Gastroesophageal sphincter (tissue), 4 donors: Measurements from ENCODE around the gene RFX6. TPM values are rescaled to one million over a fixed set of nuclear protein-coding genes. Genes with fewer than 3 reads are reported as not detected.

Experiments used
- ATAC-seq: fragments of 150-250 bp; one replicate; pipeline ENCODE4 v1.9.1; 2016; ENCODE audit warnings: mild to moderate bottlenecking, moderate library complexity
- H3K27ac ChIP-seq, 4 donors: fragments of 200-600 bp; sonication (generic) in 3 of 4; 1 replicate in 3 of 4; 2 replicates in 1 of 4; pipeline ENCODE4 v1.5.1; 2016 to 2019
- H3K27me3 ChIP-seq: fragments of 200-600 bp; sonication (generic); one replicate; pipeline ENCODE4 v1.5.1; 2019
- H3K36me3 ChIP-seq, 2 donors: fragments of 200-600 bp; sonication (generic); one replicate each; pipeline ENCODE4 v1.5.1; 2019; ENCODE audit warnings: control low read depth in 1 of 2
- H3K4me1 ChIP-seq, 3 donors: fragments of 200-600 bp; sonication (generic); 1 replicate in 2 of 3; 2 replicates in 1 of 3; pipeline ENCODE4 v1.5.1; 2016 to 2019; ENCODE audit warnings: control low read depth in 2 of 3
- H3K4me3 ChIP-seq, 2 donors: fragments of 200-600 bp; sonication (generic); one replicate each; pipeline ENCODE4 v1.5.1; 2019; ENCODE audit warnings: mild to moderate bottlenecking in 1 of 2, moderate library complexity in 1 of 2
- H3K9me3 ChIP-seq, 3 donors: fragments of 200-600 bp; sonication (generic); one replicate each; pipeline ENCODE4 v1.5.1; 2017 to 2019; ENCODE audit warnings: control low read depth in 2 of 3
- CTCF ChIP-seq, 4 experiments: fragments of 200-600 bp in 2 of 4; fragments of 450-650 bp in 2 of 4; sonication (generic) in 1 of 4; IDR thresholded peaks; one replicate each; pipeline ENCODE4 v1.5.1; 2017 to 2019; ENCODE audit warnings: antibody characterized with exemption in 4 of 4, mild to moderate bottlenecking in 2 of 4, moderate library complexity in 2 of 4
- EP300 ChIP-seq: sonication (generic); formaldehyde crosslinking; IDR thresholded peaks from one replicate; pipeline ENCODE4 v1.6.1; 2017; ENCODE audit warnings: antibody characterized with exemption, mild to moderate bottlenecking
- POLR2A ChIP-seq, 2 donors: fragments of 450-650 bp; IDR thresholded peaks; one replicate each; pipeline ENCODE4 v1.6.1; 2017; ENCODE audit warnings: antibody characterized with exemption in 2 of 2, mild to moderate bottlenecking in 2 of 2, moderate library complexity in 1 of 2
- POLR2AphosphoS5 ChIP-seq: sonication (generic); formaldehyde crosslinking; IDR thresholded peaks from one replicate; pipeline ENCODE4 v1.6.1; 2017; ENCODE audit warnings: antibody characterized with exemption
- WGBS, 2 donors: methylation state at CpG; one replicate each; pipeline ENCODE4 v1.1.5; 2018; ENCODE audit warnings: low coverage in 1 of 2; 5-methylcytosine and 5-hydroxymethylcytosine counted together
- total RNA-seq, 4 donors: library from RNA; depleted of rRNA; stranded (reverse); fragments of >200 nt; gene quantifications; one replicate each; pipeline ENCODE4 v1.1.0, GENCODE V29; 2016

The RFX6 gene
- total RNA-seq, 4 donors from 2014 or later, result not detected

- WGBS, 2 donors, result 5 to 11% methylated on average over 2 of the region's 2 CpGs
- TF ChIP-seq EP300 (no peak), CTCF (IDR thresholded peaks at IDR 0.05) (no peak), POLR2AphosphoS5 (no peak), POLR2A (IDR thresholded peaks at IDR 0.05) (no peak)
- ATAC-seq, result no peak
- H3K36me3 ChIP-seq, result no peaks in the 10 kb centered on the region
- H3K27me3 ChIP-seq, result no peaks in the 10 kb centered on the region
- H3K4me1 ChIP-seq, result no peaks in the 10 kb centered on the region
- no peak overlapping the region for H3K4me3 ChIP-seq
- H3K9me3 ChIP-seq, result no peaks in the 10 kb centered on the region
- H3K27ac ChIP-seq, result no peak overlapping the region
These were observed 56.4 kb downstream of the RFX6 start for GRCh38 chr6:116933485-116933884.

GRCh38 chr6:116938305-116938704 lies 61.3 kb downstream of the RFX6 start:
- H3K27ac ChIP-seq, result no peak overlapping the region
- ATAC-seq, result no peak
- H3K36me3 ChIP-seq, result no peaks in the 10 kb centered on the region
- 80 to 86% methylated on average over 4 to 5 of the region's 8 CpGs for WGBS, 2 donors
- no peak for TF ChIP-seq CTCF (IDR thresholded peaks at IDR 0.05)
- no peak for TF ChIP-seq EP300
- no peak for TF ChIP-seq POLR2A (IDR thresholded peaks at IDR 0.05)
- no peak for TF ChIP-seq POLR2AphosphoS5
- H3K9me3 ChIP-seq, result no peaks in the 10 kb centered on the region
- H3K27me3 ChIP-seq, result no peaks in the 10 kb centered on the region
- no peak overlapping the region for H3K4me3 ChIP-seq
- H3K4me1 ChIP-seq, result no peaks in the 10 kb centered on the region

GRCh38 chr6:116941727-116942126 lies 64.7 kb downstream of the RFX6 start:
- H3K36me3 ChIP-seq, result no peaks in the 10 kb centered on the region
- no peaks in the 10 kb centered on the region for H3K27me3 ChIP-seq
- ATAC-seq, result no peak
- no peaks in the 10 kb centered on the region for H3K9me3 ChIP-seq
- whole genome bisulfite sequencing, 2 donors, result 26 to 27% methylated on average over 4 of the region's 4 CpGs
- H3K4me3 ChIP-seq, result no peak overlapping the region
- no peaks in the 10 kb centered on the region for H3K4me1 ChIP-seq
- TF ChIP-seq CTCF (IDR thresholded peaks at IDR 0.05) (no peak), EP300 (no peak), POLR2A (IDR thresholded peaks at IDR 0.05) (no peak), POLR2AphosphoS5 (no peak)
- no peak overlapping the region for H3K27ac ChIP-seq

GRCh38 chr6:116945809-116946208 lies 68.8 kb downstream of the RFX6 start:
- H3K27ac ChIP-seq, result no peak overlapping the region
- no peaks in the 10 kb centered on the region for H3K36me3 ChIP-seq
- 84 to 88% methylated on average over 5 of the region's 5 CpGs for WGBS, 2 donors
- H3K4me1 ChIP-seq, result no peaks in the 10 kb centered on the region
- no peak for ATAC-seq
- no peaks in the 10 kb centered on the region for H3K9me3 ChIP-seq
- no peaks in the 10 kb centered on the region for H3K27me3 ChIP-seq
- TF ChIP-seq POLR2A (IDR thresholded peaks at IDR 0.05) (no peak), CTCF (IDR thresholded peaks at IDR 0.05) (no peak), EP300 (no peak), POLR2AphosphoS5 (no peak)
- no peak overlapping the region for H3K4me3 ChIP-seq

- Histone ChIP-seq H3K27ac (no peak overlapping the region), H3K4me1 (no peaks in the 10 kb centered on the region), H3K4me3 (no peak overlapping the region), H3K36me3 (no peaks in the 10 kb centered on the region), H3K9me3 (no peaks in the 10 kb centered on the region), H3K27me3 (no peaks in the 10 kb centered on the region)
- WGBS, 2 donors, result 63 to 67% methylated on average over 1 of the region's 1 CpG
- ATAC-seq, result no peak
- no peak for TF ChIP-seq POLR2A (IDR thresholded peaks at IDR 0.05)
- no peak for TF ChIP-seq POLR2AphosphoS5
- no peak for TF ChIP-seq CTCF (IDR thresholded peaks at IDR 0.05)
- no peak for TF ChIP-seq EP300
These were observed 71.7 kb downstream of the RFX6 start for GRCh38 chr6:116948533-116949304.
